Trophoblast cell (in vitro differentiated cells and primary cell): ENCODE results near the gene ANKRD45.
"Not testable (repeated sequence)": the region's sequence is repeated elsewhere in the genome, so short reads cannot be mapped to it uniquely, and the experiment has no call there.

Experiments used
- DNase-seq, 2 donors: peaks; one replicate each; pipeline ENCODE4 v3.0.0-alpha.2; 2016
- H2AFZ ChIP-seq: 2 replicates; pipeline ENCODE4 v1.6.1; 2013; ENCODE audit warnings: low read length, moderate library complexity, mild to moderate bottlenecking; ENCODE audit not compliant: insufficient read depth, poor library complexity
- H2AK5ac ChIP-seq: 2 replicates; pipeline ENCODE4 v1.6.1; 2013; ENCODE audit warnings: mild to moderate bottlenecking, low read length
- H2BK120ac ChIP-seq: 2 replicates; pipeline ENCODE4 v1.6.1; 2013; ENCODE audit warnings: low read length, mild to moderate bottlenecking, moderate library complexity; ENCODE audit not compliant: insufficient read depth, poor library complexity
- H2BK12ac ChIP-seq: 2 replicates; pipeline ENCODE4 v1.6.1; 2013; ENCODE audit warnings: mild to moderate bottlenecking, low read length, moderate library complexity
- H2BK5ac ChIP-seq: 2 replicates; pipeline ENCODE4 v1.6.1; 2013; ENCODE audit warnings: low read length, low read depth, moderate library complexity, mild to moderate bottlenecking; ENCODE audit not compliant: poor library complexity
- H3K14ac ChIP-seq: 2 replicates; pipeline ENCODE4 v1.6.1; 2013; ENCODE audit warnings: mild to moderate bottlenecking, low read length
- H3K18ac ChIP-seq: 2 replicates; pipeline ENCODE4 v1.6.1; 2013; ENCODE audit warnings: mild to moderate bottlenecking, low read length
- H3K23ac ChIP-seq: 2 replicates; pipeline ENCODE4 v1.6.1; 2013; ENCODE audit warnings: low read length
- H3K27ac ChIP-seq: 2 replicates; pipeline ENCODE4 v1.5.1; 2013; ENCODE audit warnings: low read depth, mild to moderate bottlenecking, inconsistent platforms, low read length, moderate library complexity
- H3K27me3 ChIP-seq: 2 replicates; pipeline ENCODE4 v1.6.1; 2013; ENCODE audit warnings: inconsistent platforms, mild to moderate bottlenecking, low read length, moderate library complexity; ENCODE audit not compliant: insufficient read depth
- H3K36me3 ChIP-seq, 2 experiments: 1 replicate in 1 of 2; 2 replicates in 1 of 2; pipeline ENCODE4 v1.6.1; 2013; ENCODE audit warnings: low read length in 2 of 2, mild to moderate bottlenecking in 2 of 2, moderate library complexity in 1 of 2; ENCODE audit not compliant: insufficient read depth in 2 of 2, control insufficient read depth in 1 of 2
- H3K4ac ChIP-seq: 2 replicates; pipeline ENCODE4 v1.6.1; 2013; ENCODE audit warnings: low read depth, mild to moderate bottlenecking, low read length, moderate library complexity
- H3K4me1 ChIP-seq, 2 experiments: 1 replicate in 1 of 2; 2 replicates in 1 of 2; pipeline ENCODE4 v1.6.1; 2013; ENCODE audit warnings: low read length in 2 of 2, mild to moderate bottlenecking in 2 of 2, moderate library complexity in 1 of 2; ENCODE audit not compliant: insufficient read depth in 2 of 2, control insufficient read depth in 1 of 2
- H3K4me2 ChIP-seq: 2 replicates; pipeline ENCODE4 v1.6.1; 2013; ENCODE audit warnings: inconsistent platforms, mild to moderate bottlenecking, low read length, moderate library complexity
- H3K4me3 ChIP-seq: 2 replicates; pipeline ENCODE4 v1.5.1; 2013; ENCODE audit warnings: mild to moderate bottlenecking, low read depth, low read length, inconsistent platforms
- H3K79me1 ChIP-seq: one replicate; pipeline ENCODE4 v1.6.1; 2013; ENCODE audit warnings: low read length
- H3K79me2 ChIP-seq: 2 replicates; pipeline ENCODE4 v1.6.1; 2013; ENCODE audit warnings: low read length, mild to moderate bottlenecking; ENCODE audit not compliant: control insufficient read depth, insufficient read depth, poor library complexity
- H3K9ac ChIP-seq: 2 replicates; pipeline ENCODE4 v1.6.1; 2013; ENCODE audit warnings: mild to moderate bottlenecking, low read length
- H3K9me3 ChIP-seq: 2 replicates; pipeline ENCODE4 v1.6.1; 2013; ENCODE audit warnings: low read depth, mild to moderate bottlenecking, control low read depth, inconsistent platforms, low read length; ENCODE audit not compliant: insufficient read depth
- H4K12ac ChIP-seq: 2 replicates; pipeline ENCODE4 v1.6.1; 2013; ENCODE audit warnings: low read depth, mild to moderate bottlenecking, low read length, moderate library complexity
- H4K8ac ChIP-seq: 2 replicates; pipeline ENCODE4 v1.6.1; 2013; ENCODE audit warnings: low read depth, mild to moderate bottlenecking, low read length, moderate library complexity
- H4K91ac ChIP-seq: one replicate; pipeline ENCODE4 v1.6.1; 2013; ENCODE audit warnings: low read depth, mild to moderate bottlenecking, low read length, moderate library complexity
- WGBS: extraction: QIAGEN DNeasy Blood & Tissue Kit; methylation state at CpG from one replicate; pipeline ENCODE4 v1.1.7; 2013; ENCODE audit warnings: missing lambda C conversion rate; ENCODE audit not compliant: insufficient read length, insufficient coverage; ENCODE audit errors: extremely low coverage; 5-methylcytosine and 5-hydroxymethylcytosine counted together

The ANKRD45 gene

GRCh38 chr1:173646656-173647055, 23.0 kb downstream of the ANKRD45 start:
- Histone ChIP-seq H4K8ac (no peak overlapping the region), H3K4me2 (no peak overlapping the region), H3K9me3 (no peaks in the 10 kb centered on the region), H3K18ac (no peak overlapping the region), H3K23ac (no peak overlapping the region), H2BK12ac (no peak overlapping the region), H3K9ac (no peak overlapping the region), H3K79me2 (no peaks in the 10 kb centered on the region), H3K27ac (no peak overlapping the region), H2BK5ac (no peak overlapping the region), H3K4me3 (no peak overlapping the region), H3K27me3 (no peaks in the 10 kb centered on the region), H2BK120ac (no peak overlapping the region), H3K4me1 (no peaks in the 10 kb centered on the region), H3K79me1 (no peaks in the 10 kb centered on the region), H4K91ac (no peak overlapping the region), H2AK5ac (no peak overlapping the region), H2AFZ (no peak overlapping the region), H3K4ac (no peak overlapping the region), H4K12ac (no peak overlapping the region), H3K36me3 (no peaks in the 10 kb centered on the region), H3K14ac (no peak overlapping the region)
- no CpG with 5 or more reads among the region's 3 CpGs for WGBS
- DNase-seq: peak in 1 of 2 donors; percentile 23

DNA sequence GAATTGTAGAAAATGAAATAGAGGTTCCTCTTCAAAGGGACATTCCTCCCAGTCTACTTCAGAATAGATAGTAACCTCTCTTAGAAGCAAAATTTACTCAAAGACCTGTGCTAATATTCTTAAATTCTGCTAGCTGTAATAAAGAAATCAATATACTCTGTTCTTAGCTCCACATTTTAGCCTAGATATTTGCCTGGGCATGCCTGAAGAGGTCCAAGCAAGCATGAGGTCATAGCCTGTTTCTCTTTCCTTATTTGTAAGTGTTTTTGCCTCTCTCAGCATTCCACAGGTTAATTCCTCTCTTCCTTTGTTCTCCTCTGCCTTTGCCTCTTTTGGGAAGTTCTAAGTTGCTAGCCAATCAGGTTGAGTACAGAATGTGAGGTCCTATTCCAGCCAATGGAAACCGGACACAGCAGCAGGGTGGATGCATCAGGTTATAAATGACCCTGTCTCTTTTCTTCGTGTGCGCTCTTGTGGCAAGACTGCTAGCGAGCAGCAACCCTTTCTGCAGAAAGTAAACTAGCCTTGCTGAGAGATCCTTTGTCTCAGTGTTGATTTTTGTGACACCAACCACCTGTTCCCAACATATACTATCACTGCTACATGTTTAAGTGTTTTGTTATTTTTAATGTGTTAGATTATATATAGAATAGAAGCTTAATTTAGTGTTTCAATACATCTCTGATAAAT, 27.1 kb downstream of the ANKRD45 start:
- not testable (repeated sequence) for H2BK12ac ChIP-seq, H4K12ac ChIP-seq, H4K91ac ChIP-seq, H2BK120ac ChIP-seq, H2AFZ ChIP-seq, H3K9me3 ChIP-seq, H2AK5ac ChIP-seq, H3K4ac ChIP-seq, H4K8ac ChIP-seq, H3K79me2 ChIP-seq, H3K23ac ChIP-seq, H3K18ac ChIP-seq, DNase-seq, H3K36me3 ChIP-seq, H3K4me3 ChIP-seq, H3K79me1 ChIP-seq, H2BK5ac ChIP-seq, H3K14ac ChIP-seq, H3K9ac ChIP-seq, H3K27ac ChIP-seq, H3K4me1 ChIP-seq, H3K27me3 ChIP-seq, H3K4me2 ChIP-seq
- no CpG with 5 or more reads among the region's 4 CpGs for WGBS

- no peak overlapping the region for H3K27ac ChIP-seq
- H3K23ac ChIP-seq: no peak overlapping the region
- H2AFZ ChIP-seq: no peak overlapping the region
- H3K4ac ChIP-seq: no peak overlapping the region
- no peak overlapping the region for H3K9ac ChIP-seq
- H2BK120ac ChIP-seq: no peak overlapping the region
- no peak overlapping the region for H4K8ac ChIP-seq
- no peak overlapping the region for H2BK5ac ChIP-seq
- H2BK12ac ChIP-seq: no peak overlapping the region
- no peak overlapping the region for H4K12ac ChIP-seq
- H3K4me3 ChIP-seq: no peak overlapping the region
- H4K91ac ChIP-seq: no peak overlapping the region
- H3K79me2 ChIP-seq: no peaks in the 10 kb centered on the region
- H3K79me1 ChIP-seq: no peaks in the 10 kb centered on the region
- H3K14ac ChIP-seq: no peak overlapping the region
- H3K9me3 ChIP-seq: peaks cover 4% of the 10 kb centered on the region
- no peaks in the 10 kb centered on the region for H3K36me3 ChIP-seq
- DNase-seq: no peak
- H3K4me2 ChIP-seq: no peak overlapping the region
- H2AK5ac ChIP-seq: no peak overlapping the region
- H3K18ac ChIP-seq: no peak overlapping the region
- H3K27me3 ChIP-seq: no peaks in the 10 kb centered on the region
- no CpG with 5 or more reads among the region's 2 CpGs for WGBS
- H3K4me1 ChIP-seq: no peaks in the 10 kb centered on the region
These were observed 30.5 kb downstream of the ANKRD45 start for GRCh38 chr1:173639102-173639501.

DNA sequence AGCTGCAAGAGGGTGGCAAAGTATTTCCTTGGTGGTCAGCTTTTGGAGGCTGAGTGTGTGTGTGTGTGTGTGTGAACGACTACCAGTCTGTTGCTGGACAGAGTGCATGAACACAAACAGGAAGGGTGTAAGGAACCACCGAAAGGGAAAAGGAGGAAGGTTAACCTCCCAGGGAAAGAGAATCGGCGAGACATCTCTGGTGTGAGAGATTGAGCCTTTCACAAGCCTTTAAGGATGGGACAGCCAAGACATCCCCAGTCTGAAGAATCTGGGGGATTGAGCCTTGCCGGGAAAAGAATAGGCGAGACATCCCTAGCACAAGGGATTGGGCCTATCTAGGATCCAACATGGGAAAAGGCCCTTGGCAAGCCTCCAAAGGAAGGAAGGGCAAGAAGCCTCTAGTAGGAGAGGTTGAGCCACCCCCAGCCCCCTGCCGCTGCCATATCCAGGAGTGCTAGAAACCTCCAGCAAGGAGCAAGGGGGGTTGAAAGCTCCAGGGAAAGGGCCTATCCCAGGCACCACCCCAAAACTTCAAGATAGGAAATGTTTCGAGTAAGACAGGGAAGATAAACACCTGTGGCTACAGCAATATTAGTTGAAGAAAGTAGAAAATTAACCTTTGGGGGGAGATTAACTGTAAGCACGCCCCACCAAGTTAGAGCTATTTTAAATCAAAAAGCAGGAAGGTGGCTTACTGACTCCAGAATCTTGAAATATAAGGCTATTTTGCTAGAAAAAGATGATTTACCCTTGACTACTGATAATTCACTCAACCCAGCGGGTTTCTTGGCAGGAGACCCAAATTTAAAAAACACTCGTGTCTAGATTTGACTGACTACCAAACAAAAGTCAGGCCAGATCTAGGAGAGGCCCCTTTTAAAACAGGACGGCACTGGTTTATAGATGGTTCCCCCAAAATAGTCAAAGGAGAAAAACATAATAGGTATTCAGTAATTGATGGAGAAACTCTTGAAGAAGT, 31.3 kb downstream of the ANKRD45 start:
- Histone ChIP-seq H3K79me1 (no peaks in the 10 kb centered on the region), H3K36me3 (no peaks in the 10 kb centered on the region), H3K4me3 (no peak overlapping the region), H2BK12ac (no peak overlapping the region), H3K4ac (no peak overlapping the region), H3K4me2 (no peak overlapping the region), H3K27me3 (no peaks in the 10 kb centered on the region), H4K8ac (no peak overlapping the region), H2BK5ac (no peak overlapping the region), H2BK120ac (no peak overlapping the region), H4K12ac (no peak overlapping the region), H3K4me1 (no peaks in the 10 kb centered on the region), H3K9ac (no peak overlapping the region), H3K27ac (no peak overlapping the region), H4K91ac (no peak overlapping the region), H2AK5ac (no peak overlapping the region), H3K79me2 (no peaks in the 10 kb centered on the region), H3K23ac (no peak overlapping the region), H3K9me3 (peaks cover 4% of the 10 kb centered on the region), H3K14ac (no peak overlapping the region), H3K18ac (no peak overlapping the region), H2AFZ (no peak overlapping the region)
- DNase-seq: no peak
- WGBS: no CpG with 5 or more reads among the region's 12 CpGs
